GM13977 (cell line): ENCODE data around the gene KRT36.

Source experiments
- DNase-seq: peaks from one replicate; pipeline ENCODE4 v3.0.0; 2012; ENCODE audit warnings: low spot score
- CTCF ChIP-seq: IDR thresholded peaks from 2 replicates; pipeline ENCODE4 v1.5.1; 2012; ENCODE audit warnings: mild to moderate bottlenecking, control low read depth; ENCODE audit not compliant: insufficient read depth; ENCODE audit errors: extremely low read depth, missing control alignments
- in situ Hi-C: fragments of 300-500 bp; cut with MboI; formaldehyde crosslinking; loops from one replicate; pipeline ENCODE4 v1.12.0; 2022; ENCODE audit warnings: low sequenced_read_pairs, low pct_unique_long_range_greater_than_20kb, mixed read lengths, inconsistent platforms; ENCODE audit not compliant: unreplicated experiment

Gene KRT36

GRCh38 chr17:41489531-41489930, at the start of gene KRT36:
Gene KRT36 (minus strand): TSS chr17:41489910. CDS start chr17:41489864, 46 bp downstream.
- no peak for DNase-seq
- in situ Hi-C loops: loop anchor here (25.0 kb wide), 1 partner anchor 98 kb away; the partner anchor contains the start of gene KRT14
- no peak for TF ChIP-seq CTCF

- TF ChIP-seq CTCF: no peak
- no peak for DNase-seq
- in situ Hi-C loops: no loop called here
Observed at GRCh38 chr17:41539071-41539492, 49.4 kb upstream of the KRT36 start.

DNA sequence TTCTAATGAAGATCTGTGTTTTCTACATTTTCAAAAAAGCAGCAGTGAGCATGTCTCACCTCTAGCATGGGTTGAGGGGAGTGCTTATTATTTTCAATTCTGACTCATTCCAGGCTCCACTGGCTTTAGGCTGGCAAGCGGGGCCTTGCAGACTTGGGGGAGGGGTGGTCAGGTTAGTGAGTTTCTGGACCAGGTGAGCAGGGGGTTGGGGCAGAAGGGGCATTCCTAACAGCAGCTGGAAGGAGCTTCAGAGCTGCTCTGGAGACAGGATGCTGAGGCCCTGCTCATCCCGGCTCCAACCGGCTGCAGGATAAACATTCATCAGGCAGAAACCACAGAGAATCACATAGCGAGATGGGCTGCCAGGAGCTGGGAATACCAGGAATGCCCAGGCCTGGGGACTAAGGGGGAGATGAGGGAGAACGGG, 48.9 kb upstream of the KRT36 start:
- no peak for DNase-seq
- in situ Hi-C loops: no loop called here
- no peak for TF ChIP-seq CTCF

- in situ Hi-C loops: no loop called here
Observed at GRCh38 chr17:41537990-41538389, 48.3 kb upstream of the KRT36 start.

GRCh38 chr17:41537614-41537954, 47.9 kb upstream of the KRT36 start:
- in situ Hi-C loops: no loop called here
- DNase-seq: no peak
- TF ChIP-seq CTCF: no peak

More at GRCh38 chr17:41537990-41538389, 48.3 kb upstream of the KRT36 start:
- TF ChIP-seq CTCF: no peak
- no peak for DNase-seq

DNA sequence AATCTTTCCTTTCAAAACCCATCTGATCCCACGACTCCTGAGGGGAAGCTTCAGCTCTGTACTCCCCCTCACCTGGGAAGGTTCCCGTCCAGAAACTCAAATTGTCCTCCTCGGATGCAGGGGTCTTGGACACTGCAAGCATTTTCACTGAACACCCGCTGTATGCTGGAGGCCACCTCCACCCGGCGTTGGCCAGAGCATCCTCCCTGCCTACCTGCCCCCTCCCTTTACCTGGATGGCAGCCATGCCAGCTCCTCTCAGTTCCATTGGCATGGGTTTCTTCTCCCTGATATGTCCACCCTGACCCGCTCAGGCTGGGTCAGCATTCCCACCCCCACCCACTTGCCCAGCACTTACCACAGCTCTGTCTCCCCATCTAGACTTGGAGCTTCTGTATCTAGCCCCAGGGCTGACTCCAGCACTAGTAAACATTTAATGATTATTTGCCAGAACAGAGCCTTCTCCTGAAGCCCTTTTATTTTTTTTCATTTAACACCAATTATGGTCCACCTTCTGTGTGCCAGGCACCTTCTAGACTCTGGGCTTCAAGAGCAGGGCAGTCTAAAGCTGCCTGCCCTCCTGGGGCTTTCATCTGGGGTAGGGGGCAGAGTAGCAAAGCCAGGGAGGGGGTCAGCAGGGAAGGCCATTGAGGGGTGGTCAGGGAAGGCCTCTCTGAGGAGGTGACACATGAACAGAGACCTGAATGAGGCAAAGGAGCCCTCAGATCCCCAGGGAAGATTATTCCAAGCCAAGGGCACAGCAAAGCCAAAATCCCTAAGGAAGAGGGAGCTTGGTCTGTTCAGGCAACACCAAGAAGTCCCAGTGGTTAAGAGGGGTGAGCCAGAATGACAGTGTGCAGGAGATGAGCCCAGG, 47.3 kb upstream of the KRT36 start:
- no peak for TF ChIP-seq CTCF
- DNase-seq: no peak
- in situ Hi-C loops: no loop called here
